ENCODE measurements around the gene GNG8. TPM values are rescaled to one million over a fixed set of nuclear protein-coding genes. Genes with fewer than 3 reads are reported as not detected.

GNG8 gene
- total RNA-seq, 1 experiment from 2014 or later = not detected

DNA sequence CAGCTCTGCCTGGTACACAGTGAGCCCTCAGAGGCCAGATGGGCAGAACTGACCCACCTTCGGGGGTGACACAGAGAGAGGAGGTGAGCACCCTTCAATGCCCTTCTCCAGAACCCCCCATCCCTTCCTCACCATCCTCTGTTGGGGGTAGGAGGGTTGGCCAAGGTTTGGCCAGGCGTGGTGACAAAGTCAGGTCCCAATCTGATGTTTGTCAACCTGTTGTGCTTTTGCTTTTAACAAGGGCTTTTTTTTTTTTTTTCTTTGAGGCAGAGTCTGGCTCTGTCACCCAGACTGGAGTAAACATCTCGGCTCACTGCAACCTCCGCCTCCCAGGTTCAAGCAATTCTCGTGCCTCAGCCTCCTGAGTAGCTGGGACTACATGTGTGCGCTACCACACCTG is 18.4 kb downstream of the GNG8 start:
- Histone ChIP-seq H3K9ac (ENCODE audit: low read length) (no peak overlapping the region), H3K9me2 (ENCODE audit: insufficient read depth) (no peaks in the 10 kb centered on the region), H3K79me2 (ENCODE audit: insufficient read depth, low read length) (no peaks in the 10 kb centered on the region), H3K36me3 (ENCODE audit: control insufficient read depth in 1 of 2, insufficient read depth in 2 of 2, low read length in 2 of 2) (no peaks in the 10 kb centered on the region), H3K4me1 (ENCODE audit: control insufficient read depth in 1 of 2, insufficient read depth in 2 of 2, low read length in 2 of 2) (peaks cover 0 to 26% of the 10 kb centered on the region in 2 experiments; a peak in 3 of 4 replicates), H3K27ac (ENCODE audit: low read depth, low read length) (no peak overlapping the region), H3K4me3 (replicated peaks in 1 of 2; ENCODE audit: low read depth in 1 of 2, low read length in 2 of 2) (no peak overlapping the region), H3K4me2 (ENCODE audit: low read length) (no peak overlapping the region), H4K20me1 (ENCODE audit: insufficient read depth) (no peaks in the 10 kb centered on the region), H3K9me3 (ENCODE audit: control insufficient read depth in 1 of 2, insufficient read depth in 1 of 2, low read depth in 1 of 2, low read length in 2 of 2) (no peaks in the 10 kb centered on the region), H2AFZ (ENCODE audit: low read depth, low read length, poor library complexity, severe bottlenecking) (no peak overlapping the region), H3K27me3 (ENCODE audit: insufficient read depth, low read length) (no peaks in the 10 kb centered on the region)
- ATAC-seq (no peak), DNase-seq (ENCODE audit: low read depth, low spot score) (no peak)
- CTCF ChIA-PET = interaction anchor here (0.8 to 7.7 kb wide), 9 partner anchors 11 to 223 kb away, joined by 3 to 217 read pairs (median 4); partner anchors contain the start of genes CALM3 and DACT3
- POLR2A ChIA-PET = interaction anchor here (0.5 to 1.4 kb wide), 3 partner anchors 44 to 156 kb away, joined by 3 to 6 read pairs (median 6); partner anchors contain the start of gene DACT3
- intact Hi-C loops (cut with micrococcal nuclease) = loop anchor here (10.0 kb wide), 1 partner anchor 107 kb away; no protein-coding TSS in a partner anchor
- RAD21 ChIA-PET (ENCODE audit: low non-redundant PET in 1 of 2, low total read pairs in 2 of 2, uncharacterized antibody in 2 of 2, unreplicated experiment in 2 of 2) = interaction anchor here (0.8 to 2.8 kb wide), 4 partner anchors 43 to 136 kb away, joined by 3 to 19 read pairs (median 8); partner anchors contain the start of gene DACT3 (in 2 of the 2)
- BruUV-seq (replicated peaks) = no TSS peak
- no peak for TF ChIP-seq TCF7L2 (IDR thresholded peaks at IDR 0.05; ENCODE audit: borderline replicate concordance, extremely low read depth, insufficient read depth, insufficient read length)
- TF ChIP-seq ZNF274 (IDR thresholded peaks at IDR 0.05; ENCODE audit: low read depth, low read length) = no peak
- no peak for TF ChIP-seq YY1 (IDR thresholded peaks at IDR 0.05; ENCODE audit: extremely low read depth, insufficient replicate concordance, low read depth, low read length)
- TF ChIP-seq SRF (IDR thresholded peaks at IDR 0.05; ENCODE audit: low read depth) = no peak
- TF ChIP-seq SP1 (IDR thresholded peaks at IDR 0.05; ENCODE audit: low read depth) = no peak
- TF ChIP-seq, protein P1, sequence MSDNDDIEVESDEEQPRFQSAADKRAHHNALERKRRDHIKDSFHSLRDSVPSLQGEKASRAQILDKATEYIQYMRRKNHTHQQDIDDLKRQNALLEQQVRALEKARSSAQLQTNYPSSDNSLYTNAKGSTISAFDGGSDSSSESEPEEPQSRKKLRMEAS (IDR thresholded peaks at IDR 0.05) = no peak
- TF ChIP-seq, protein P2, sequence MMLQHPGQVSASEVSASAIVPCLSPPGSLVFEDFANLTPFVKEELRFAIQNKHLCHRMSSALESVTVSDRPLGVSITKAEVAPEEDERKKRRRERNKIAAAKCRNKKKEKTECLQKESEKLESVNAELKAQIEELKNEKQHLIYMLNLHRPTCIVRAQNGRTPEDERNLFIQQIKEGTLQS (IDR thresholded peaks at IDR 0.05) = no peak
- no peak for TF ChIP-seq ZFX (IDR thresholded peaks at IDR 0.05)
- no peak for TF ChIP-seq EZH2 (IDR thresholded peaks at IDR 0.05)
- TF ChIP-seq EGR1 (IDR thresholded peaks at IDR 0.05; ENCODE audit: low read depth) = no peak
- TF ChIP-seq POLR2AphosphoS5 (IDR thresholded peaks at IDR 0.05; ENCODE audit: low read depth, low read length) = no peak
- TF ChIP-seq ELF1 (IDR thresholded peaks at IDR 0.05; ENCODE audit: borderline replicate concordance, low read depth) = no peak
- TF ChIP-seq, protein P3, sequence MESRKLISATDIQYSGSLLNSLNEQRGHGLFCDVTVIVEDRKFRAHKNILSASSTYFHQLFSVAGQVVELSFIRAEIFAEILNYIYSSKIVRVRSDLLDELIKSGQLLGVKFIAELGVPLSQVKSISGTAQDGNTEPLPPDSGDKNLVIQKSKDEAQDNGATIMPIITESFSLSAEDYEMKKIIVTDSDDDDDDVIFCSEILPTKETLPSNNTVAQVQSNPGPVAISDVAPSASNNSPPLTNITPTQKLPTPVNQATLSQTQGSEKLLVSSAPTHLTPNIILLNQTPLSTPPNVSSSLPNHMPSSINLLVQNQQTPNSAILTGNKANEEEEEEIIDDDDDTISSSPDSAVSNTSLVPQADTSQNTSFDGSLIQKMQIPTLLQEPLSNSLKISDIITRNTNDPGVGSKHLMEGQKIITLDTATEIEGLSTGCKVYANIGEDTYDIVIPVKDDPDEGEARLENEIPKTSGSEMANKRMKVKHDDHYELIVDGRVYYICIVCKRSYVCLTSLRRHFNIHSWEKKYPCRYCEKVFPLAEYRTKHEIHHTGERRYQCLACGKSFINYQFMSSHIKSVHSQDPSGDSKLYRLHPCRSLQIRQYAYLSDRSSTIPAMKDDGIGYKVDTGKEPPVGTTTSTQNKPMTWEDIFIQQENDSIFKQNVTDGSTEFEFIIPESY (IDR thresholded peaks at IDR 0.05; ENCODE audit: extremely low read depth, insufficient replicate concordance, low read length) = no peak
- TF ChIP-seq, protein P4, sequence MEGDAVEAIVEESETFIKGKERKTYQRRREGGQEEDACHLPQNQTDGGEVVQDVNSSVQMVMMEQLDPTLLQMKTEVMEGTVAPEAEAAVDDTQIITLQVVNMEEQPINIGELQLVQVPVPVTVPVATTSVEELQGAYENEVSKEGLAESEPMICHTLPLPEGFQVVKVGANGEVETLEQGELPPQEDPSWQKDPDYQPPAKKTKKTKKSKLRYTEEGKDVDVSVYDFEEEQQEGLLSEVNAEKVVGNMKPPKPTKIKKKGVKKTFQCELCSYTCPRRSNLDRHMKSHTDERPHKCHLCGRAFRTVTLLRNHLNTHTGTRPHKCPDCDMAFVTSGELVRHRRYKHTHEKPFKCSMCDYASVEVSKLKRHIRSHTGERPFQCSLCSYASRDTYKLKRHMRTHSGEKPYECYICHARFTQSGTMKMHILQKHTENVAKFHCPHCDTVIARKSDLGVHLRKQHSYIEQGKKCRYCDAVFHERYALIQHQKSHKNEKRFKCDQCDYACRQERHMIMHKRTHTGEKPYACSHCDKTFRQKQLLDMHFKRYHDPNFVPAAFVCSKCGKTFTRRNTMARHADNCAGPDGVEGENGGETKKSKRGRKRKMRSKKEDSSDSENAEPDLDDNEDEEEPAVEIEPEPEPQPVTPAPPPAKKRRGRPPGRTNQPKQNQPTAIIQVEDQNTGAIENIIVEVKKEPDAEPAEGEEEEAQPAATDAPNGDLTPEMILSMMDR (IDR thresholded peaks at IDR 0.05 in 2 of 3, conservative IDR thresholded peaks at IDR 0.05 in 1 of 3; ENCODE audit: borderline replicate concordance in 1 of 3, insufficient read depth in 1 of 3, low read depth in 2 of 3, low read length in 2 of 3) = no peak
- TF ChIP-seq CBX3 (IDR thresholded peaks at IDR 0.05; ENCODE audit: low read depth) = no peak
- TF ChIP-seq SIN3A (IDR thresholded peaks at IDR 0.05; ENCODE audit: low read depth) = no peak
- TF ChIP-seq POLR2A (IDR thresholded peaks at IDR 0.05; ENCODE audit: borderline replicate concordance, extremely low read depth, insufficient read depth, insufficient read length) = no peak
- no peak for TF ChIP-seq EZH2phosphoT487 (IDR thresholded peaks at IDR 0.05; ENCODE audit: borderline replicate concordance)
- TF ChIP-seq JUND (IDR thresholded peaks at IDR 0.05) = no peak

All from HCT116 (cell line).